Upper lobe of left lung (tissue), 4 donors: Measurements from ENCODE around the gene TRMO.

Source experiments
- EP300 ChIP-seq, 4 donors: sonication (generic); formaldehyde crosslinking; IDR thresholded peaks; one replicate each; pipeline ENCODE4 v1.5.1; 2017; ENCODE audit warnings: antibody characterized with exemption in 4 of 4, control low read depth in 2 of 4
- POLR2A ChIP-seq, 4 donors: fragments of 450-650 bp; IDR thresholded peaks; one replicate each; pipeline ENCODE4 v1.5.1; 2016 to 2017; ENCODE audit warnings: antibody characterized with exemption in 4 of 4, mild to moderate bottlenecking in 2 of 4
- POLR2AphosphoS5 ChIP-seq, 2 donors: sonication (generic); formaldehyde crosslinking; IDR thresholded peaks; one replicate each; pipeline ENCODE4 v1.5.1; 2017; ENCODE audit warnings: antibody characterized with exemption in 2 of 2
- TF ChIP-seq, protein P1 (sequence below), 6 experiments: fragments of 450-650 bp in 4 of 6; fragments of 200-600 bp in 2 of 6; sonication (generic) in 2 of 6; IDR thresholded peaks; one replicate each; pipeline ENCODE4 v1.5.1; 2016 to 2019; ENCODE audit warnings: antibody characterized with exemption in 6 of 6

GRCh38 chr9:97944612-97945011 lies 22.3 kb upstream of the TRMO start:
- TF ChIP-seq, protein P1, sequence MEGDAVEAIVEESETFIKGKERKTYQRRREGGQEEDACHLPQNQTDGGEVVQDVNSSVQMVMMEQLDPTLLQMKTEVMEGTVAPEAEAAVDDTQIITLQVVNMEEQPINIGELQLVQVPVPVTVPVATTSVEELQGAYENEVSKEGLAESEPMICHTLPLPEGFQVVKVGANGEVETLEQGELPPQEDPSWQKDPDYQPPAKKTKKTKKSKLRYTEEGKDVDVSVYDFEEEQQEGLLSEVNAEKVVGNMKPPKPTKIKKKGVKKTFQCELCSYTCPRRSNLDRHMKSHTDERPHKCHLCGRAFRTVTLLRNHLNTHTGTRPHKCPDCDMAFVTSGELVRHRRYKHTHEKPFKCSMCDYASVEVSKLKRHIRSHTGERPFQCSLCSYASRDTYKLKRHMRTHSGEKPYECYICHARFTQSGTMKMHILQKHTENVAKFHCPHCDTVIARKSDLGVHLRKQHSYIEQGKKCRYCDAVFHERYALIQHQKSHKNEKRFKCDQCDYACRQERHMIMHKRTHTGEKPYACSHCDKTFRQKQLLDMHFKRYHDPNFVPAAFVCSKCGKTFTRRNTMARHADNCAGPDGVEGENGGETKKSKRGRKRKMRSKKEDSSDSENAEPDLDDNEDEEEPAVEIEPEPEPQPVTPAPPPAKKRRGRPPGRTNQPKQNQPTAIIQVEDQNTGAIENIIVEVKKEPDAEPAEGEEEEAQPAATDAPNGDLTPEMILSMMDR (IDR thresholded peaks at IDR 0.05): no peak
- TF ChIP-seq POLR2A (IDR thresholded peaks at IDR 0.05) (no peak), EP300 (IDR thresholded peaks at IDR 0.05) (no peak), POLR2AphosphoS5 (IDR thresholded peaks at IDR 0.05) (no peak)
